Measurements from ENCODE around the gene ABL2. TPM values are rescaled to one million over a fixed set of nuclear protein-coding genes. Genes with fewer than 3 reads are reported as not detected.
"Not testable (repeated sequence)": the region's sequence is repeated elsewhere in the genome, so short reads cannot be mapped to it uniquely, and the experiment has no call there.

The ABL2 gene
- polyA plus RNA-seq (2013, experiment 1 of 2): 4.7 TPM
- polyA plus RNA-seq (2013, experiment 2 of 2): 4.5 TPM

DNA sequence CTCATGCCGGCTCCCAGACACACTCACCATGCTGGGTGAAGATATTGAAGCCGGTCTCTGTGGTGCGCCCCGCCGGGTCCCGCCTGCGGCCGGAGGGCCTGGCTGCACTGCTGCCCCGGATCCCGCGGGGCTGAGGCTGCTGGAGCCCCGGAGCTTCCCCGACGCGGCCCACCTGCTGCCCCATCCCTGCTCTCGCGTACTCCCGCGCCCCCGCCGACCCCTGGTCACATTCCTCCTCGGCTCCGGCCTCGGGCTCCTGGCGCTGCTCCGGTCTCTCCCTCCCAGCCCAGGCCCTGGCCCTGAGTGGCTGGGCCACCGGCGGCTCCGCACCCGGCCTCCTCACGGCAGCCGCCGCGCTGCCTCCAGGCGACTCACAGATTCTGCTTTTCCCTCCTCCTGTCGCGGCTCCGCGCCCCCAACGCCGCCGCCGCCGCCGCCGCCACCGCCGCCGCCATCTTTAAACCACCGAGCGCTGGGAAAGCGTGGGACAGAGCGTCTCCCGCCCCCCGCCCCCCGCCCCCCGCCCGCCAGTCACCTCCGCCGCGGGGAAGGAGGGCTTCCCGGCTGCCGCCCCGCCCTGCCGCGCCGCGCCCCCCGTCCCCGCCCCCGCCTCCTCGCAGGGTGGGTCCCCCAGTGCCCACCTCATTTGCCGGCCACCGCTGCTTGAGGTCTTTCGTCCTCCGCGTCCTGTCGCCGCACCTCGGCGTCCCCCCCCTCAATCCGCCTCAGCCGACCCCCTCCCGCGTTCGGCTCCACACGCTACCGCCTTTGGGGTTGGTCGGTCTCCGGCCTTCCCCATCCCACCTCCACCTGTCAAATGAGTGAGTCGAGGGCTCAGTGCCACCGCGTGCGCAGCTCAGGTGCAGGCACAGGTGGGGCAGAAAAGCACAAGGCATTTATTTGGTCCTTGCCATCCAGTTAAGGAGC lies at the start of gene ABL2:
Gene ABL2, minus strand, starts transcription at position 464 of the 927 bp plus-strand sequence. Its CDS starts 280 bp downstream, at position 184.
- Histone ChIP-seq H3K27me3 (ENCODE audit: insufficient read depth, low read length, poor library complexity) (no peaks in the 10 kb centered on the region), H3K56ac (ENCODE audit: low read length) (peak within 1 kb of the TSS; percentile 94), H2BK15ac (replicated peaks; ENCODE audit: low read depth) (no peak within 1 kb of the TSS), H3K9ac (ENCODE audit: low read length) (peak within 1 kb of the TSS; percentile 90), H4K5ac (ENCODE audit: low read length) (no peak within 1 kb of the TSS), H3K27ac (ENCODE audit: low read depth, low read length) (peak within 1 kb of the TSS; percentile 93), H3K4ac (ENCODE audit: low read depth, low read length) (peak within 1 kb of the TSS; percentile 82), H2AK5ac (ENCODE audit: low read length) (no peak within 1 kb of the TSS), H3K4me1 (ENCODE audit: control insufficient read depth, low read depth, low read length) (peaks cover 4% of the 10 kb centered on the region), H2BK120ac (ENCODE audit: low read depth, low read length) (no peak within 1 kb of the TSS), H3K4me3 (ENCODE audit: low read length) (peak within 1 kb of the TSS; percentile 82), H4K8ac (ENCODE audit: low read depth, low read length) (peak within 1 kb of the TSS; percentile 89), H3K23ac (ENCODE audit: low read length) (no peak within 1 kb of the TSS), H3K79me2 (ENCODE audit: control insufficient read depth, insufficient read depth, low read length) (peaks cover 31% of the 10 kb centered on the region), H2BK5ac (ENCODE audit: low read length) (no peak within 1 kb of the TSS), H3K18ac (ENCODE audit: low read length) (peak within 1 kb of the TSS; percentile 94), H3K36me3 (ENCODE audit: control insufficient read depth, insufficient read depth, low read length) (no peaks in the 10 kb centered on the region), H3K4me2 (ENCODE audit: low read length) (peak within 1 kb of the TSS; percentile 55), H3K79me1 (ENCODE audit: low read length) (peaks cover 8% of the 10 kb centered on the region)
- DNase-seq: peak; percentile 67
- no CpG with 5 or more reads among the region's 94 CpGs for WGBS (ENCODE audit: extremely low coverage, insufficient coverage, low lambda C conversion rate)

DNA sequence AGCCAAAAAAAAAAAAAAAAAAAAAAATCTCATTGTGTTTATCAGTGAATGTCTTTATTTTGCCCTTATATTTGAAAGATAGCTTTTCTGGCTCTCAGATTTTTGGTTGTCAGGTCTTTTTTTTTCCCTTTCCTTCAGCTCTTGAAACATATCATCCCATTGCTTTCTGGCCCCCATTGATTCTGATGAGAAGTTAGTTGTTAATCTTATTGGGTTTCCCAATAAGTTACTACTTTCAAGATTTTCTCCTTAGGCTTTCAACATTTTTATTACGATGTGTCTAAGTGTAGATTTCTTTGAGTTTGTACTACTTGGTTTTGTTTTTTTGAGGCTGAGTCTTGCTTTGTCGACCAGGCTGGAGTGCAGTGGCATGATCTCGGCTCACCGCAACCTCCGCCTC lies 49.4 kb upstream of the ABL2 start:
- H3K9ac ChIP-seq (ENCODE audit: low read length): no peak overlapping the region
- H2AK5ac ChIP-seq (ENCODE audit: low read length): no peak overlapping the region

DNA sequence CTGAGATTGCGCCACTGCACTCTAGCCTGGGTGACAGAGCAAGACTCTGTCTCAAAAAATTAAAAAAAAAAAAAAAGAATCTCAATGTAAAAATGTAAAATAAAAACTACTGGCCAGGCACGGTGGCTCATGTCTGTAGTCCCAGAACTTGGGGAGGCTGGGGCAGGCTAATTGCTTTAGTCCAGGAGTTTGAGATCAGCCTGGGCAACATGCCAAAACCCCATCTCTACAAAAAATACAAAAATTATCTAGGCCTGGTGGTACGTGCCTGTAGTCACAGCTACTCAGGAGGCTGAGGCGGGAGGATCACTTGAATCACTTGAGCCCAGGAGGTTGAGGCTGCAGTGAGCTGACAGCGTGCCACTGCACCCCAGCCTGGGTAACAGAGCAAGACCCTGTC lies 44.9 kb upstream of the ABL2 start:
- not testable (repeated sequence) for H2BK5ac ChIP-seq (ENCODE audit: low read length); H2BK120ac ChIP-seq (ENCODE audit: low read depth, low read length); H3K79me2 ChIP-seq (ENCODE audit: control insufficient read depth, insufficient read depth, low read length); H3K18ac ChIP-seq (ENCODE audit: low read length); H4K5ac ChIP-seq (ENCODE audit: low read length); H2AK5ac ChIP-seq (ENCODE audit: low read length); H3K79me1 ChIP-seq (ENCODE audit: low read length); H3K36me3 ChIP-seq (ENCODE audit: control insufficient read depth, insufficient read depth, low read length); DNase-seq; H3K27me3 ChIP-seq (ENCODE audit: insufficient read depth, low read length, poor library complexity); H3K4me1 ChIP-seq (ENCODE audit: control insufficient read depth, low read depth, low read length); H3K9ac ChIP-seq (ENCODE audit: low read length); H3K4me2 ChIP-seq (ENCODE audit: low read length); H4K8ac ChIP-seq (ENCODE audit: low read depth, low read length); H2BK15ac ChIP-seq (replicated peaks; ENCODE audit: low read depth); H3K56ac ChIP-seq (ENCODE audit: low read length); H3K27ac ChIP-seq (ENCODE audit: low read depth, low read length); H3K4ac ChIP-seq (ENCODE audit: low read depth, low read length); H3K23ac ChIP-seq (ENCODE audit: low read length); H3K4me3 ChIP-seq (ENCODE audit: low read length)
- no CpG with 5 or more reads among the region's 5 CpGs for WGBS (ENCODE audit: extremely low coverage, insufficient coverage, low lambda C conversion rate)

More for the DNA sequence above, 49.4 kb upstream of the ABL2 start:
- Histone ChIP-seq H3K18ac (ENCODE audit: low read length) (no peak overlapping the region), H3K27me3 (ENCODE audit: insufficient read depth, low read length, poor library complexity) (no peaks in the 10 kb centered on the region), H3K4me1 (ENCODE audit: control insufficient read depth, low read depth, low read length) (no peaks in the 10 kb centered on the region), H3K4me3 (ENCODE audit: low read length) (no peak overlapping the region), H3K27ac (ENCODE audit: low read depth, low read length) (no peak overlapping the region), H3K79me1 (ENCODE audit: low read length) (no peaks in the 10 kb centered on the region), H2BK120ac (ENCODE audit: low read depth, low read length) (no peak overlapping the region), H2BK15ac (replicated peaks; ENCODE audit: low read depth) (no peak overlapping the region), H2BK5ac (ENCODE audit: low read length) (no peak overlapping the region), H3K36me3 (ENCODE audit: control insufficient read depth, insufficient read depth, low read length) (no peaks in the 10 kb centered on the region), H3K4ac (ENCODE audit: low read depth, low read length) (no peak overlapping the region), H3K23ac (ENCODE audit: low read length) (no peak overlapping the region), H3K79me2 (ENCODE audit: control insufficient read depth, insufficient read depth, low read length) (no peaks in the 10 kb centered on the region), H4K8ac (ENCODE audit: low read depth, low read length) (no peak overlapping the region), H3K4me2 (ENCODE audit: low read length) (no peak overlapping the region), H3K56ac (ENCODE audit: low read length) (no peak overlapping the region), H4K5ac (ENCODE audit: low read length) (no peak overlapping the region)
- WGBS (ENCODE audit: extremely low coverage, insufficient coverage, low lambda C conversion rate): no CpG with 5 or more reads among the region's 5 CpGs
- no peak for DNase-seq

DNA sequence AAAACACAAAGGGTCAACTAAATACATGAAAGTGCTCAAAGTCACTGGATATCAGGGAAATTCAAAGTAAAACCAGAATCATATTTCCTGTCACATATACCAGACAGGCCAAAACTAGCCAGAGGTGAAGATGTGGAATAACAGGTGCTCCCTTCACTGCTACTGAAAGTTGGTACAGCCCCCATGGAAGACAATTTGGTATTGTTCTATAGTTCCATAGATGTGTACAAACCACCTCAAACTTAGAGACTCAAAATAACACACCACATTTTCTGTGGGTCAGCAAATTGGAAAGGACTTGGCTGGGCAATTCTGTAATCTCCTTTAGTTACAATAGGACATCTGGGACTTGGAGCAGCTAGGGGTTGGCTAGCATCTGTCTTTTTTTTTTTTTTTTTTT lies 39.6 kb upstream of the ABL2 start:
- Histone ChIP-seq H3K36me3 (ENCODE audit: control insufficient read depth, insufficient read depth, low read length) (no peaks in the 10 kb centered on the region), H2AK5ac (ENCODE audit: low read length) (no peak overlapping the region), H3K79me2 (ENCODE audit: control insufficient read depth, insufficient read depth, low read length) (no peaks in the 10 kb centered on the region), H3K4me2 (ENCODE audit: low read length) (no peak overlapping the region), H3K79me1 (ENCODE audit: low read length) (no peaks in the 10 kb centered on the region), H4K8ac (ENCODE audit: low read depth, low read length) (no peak overlapping the region), H3K23ac (ENCODE audit: low read length) (no peak overlapping the region), H4K5ac (ENCODE audit: low read length) (no peak overlapping the region), H3K56ac (ENCODE audit: low read length) (no peak overlapping the region), H3K4me3 (ENCODE audit: low read length) (no peak overlapping the region), H2BK5ac (ENCODE audit: low read length) (no peak overlapping the region), H3K4ac (ENCODE audit: low read depth, low read length) (no peak overlapping the region), H2BK15ac (replicated peaks; ENCODE audit: low read depth) (no peak overlapping the region), H3K27ac (ENCODE audit: low read depth, low read length) (no peak overlapping the region), H3K27me3 (ENCODE audit: insufficient read depth, low read length, poor library complexity) (no peaks in the 10 kb centered on the region), H3K4me1 (ENCODE audit: control insufficient read depth, low read depth, low read length) (no peaks in the 10 kb centered on the region), H3K18ac (ENCODE audit: low read length) (no peak overlapping the region), H3K9ac (ENCODE audit: low read length) (no peak overlapping the region), H2BK120ac (ENCODE audit: low read depth, low read length) (no peak overlapping the region)
- no peak for DNase-seq

DNA sequence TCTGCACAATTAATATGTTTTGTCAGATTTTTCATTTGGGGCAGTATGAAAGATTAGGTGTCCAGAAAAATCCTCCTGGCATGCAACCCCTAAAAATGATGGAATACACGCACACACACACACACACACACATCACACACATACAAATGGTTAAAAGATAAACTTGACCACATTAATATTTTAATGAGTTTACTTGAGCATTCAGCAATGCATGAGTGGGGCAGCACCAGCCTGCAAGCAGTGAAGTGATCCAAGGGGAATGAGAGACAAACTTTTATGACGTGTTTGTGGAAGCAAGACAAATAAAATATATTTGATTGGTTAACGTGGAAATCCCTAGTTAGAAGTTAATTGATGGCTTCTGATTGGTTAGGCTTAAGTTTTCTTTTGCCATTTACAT lies 35.0 kb upstream of the ABL2 start:
- Histone ChIP-seq H3K27ac (ENCODE audit: low read depth, low read length) (no peak overlapping the region), H2BK15ac (replicated peaks; ENCODE audit: low read depth) (no peak overlapping the region), H4K8ac (ENCODE audit: low read depth, low read length) (no peak overlapping the region), H3K23ac (ENCODE audit: low read length) (no peak overlapping the region), H3K79me1 (ENCODE audit: low read length) (no peaks in the 10 kb centered on the region), H3K79me2 (ENCODE audit: control insufficient read depth, insufficient read depth, low read length) (no peaks in the 10 kb centered on the region), H3K27me3 (ENCODE audit: insufficient read depth, low read length, poor library complexity) (no peaks in the 10 kb centered on the region), H3K4ac (ENCODE audit: low read depth, low read length) (no peak overlapping the region), H3K56ac (ENCODE audit: low read length) (no peak overlapping the region), H3K18ac (ENCODE audit: low read length) (no peak overlapping the region), H3K36me3 (ENCODE audit: control insufficient read depth, insufficient read depth, low read length) (no peaks in the 10 kb centered on the region), H2BK120ac (ENCODE audit: low read depth, low read length) (no peak overlapping the region), H3K4me1 (ENCODE audit: control insufficient read depth, low read depth, low read length) (no peaks in the 10 kb centered on the region), H3K4me3 (ENCODE audit: low read length) (no peak overlapping the region), H2AK5ac (ENCODE audit: low read length) (no peak overlapping the region), H4K5ac (ENCODE audit: low read length) (no peak overlapping the region), H3K9ac (ENCODE audit: low read length) (no peak overlapping the region), H3K4me2 (ENCODE audit: low read length) (no peak overlapping the region), H2BK5ac (ENCODE audit: low read length) (no peak overlapping the region)
- DNase-seq: no peak
- WGBS (ENCODE audit: extremely low coverage, insufficient coverage, low lambda C conversion rate): no CpG with 5 or more reads among the region's 3 CpGs

DNA sequence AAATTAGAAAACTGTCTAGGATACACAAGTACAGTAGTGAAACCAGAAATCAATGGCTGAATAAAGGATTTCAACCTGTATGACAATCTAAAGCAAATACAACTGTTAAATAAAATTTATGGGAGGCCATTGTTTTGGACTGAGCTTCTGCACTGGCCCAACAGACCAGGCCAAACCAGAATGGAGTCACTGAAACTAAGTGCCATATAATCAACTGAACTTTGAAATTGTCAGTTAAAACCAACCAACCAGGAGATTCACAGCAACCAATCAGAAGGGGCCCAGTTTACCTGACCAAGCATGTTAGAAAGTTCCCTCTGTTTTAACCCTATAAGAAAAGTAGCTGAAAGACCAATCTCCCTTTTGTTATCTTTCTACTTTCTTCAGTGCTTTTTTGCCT lies 33.6 kb upstream of the ABL2 start:
- H2BK5ac ChIP-seq (ENCODE audit: low read length): no peak overlapping the region
- H3K4me3 ChIP-seq (ENCODE audit: low read length): no peak overlapping the region
- no peaks in the 10 kb centered on the region for H3K36me3 ChIP-seq (ENCODE audit: control insufficient read depth, insufficient read depth, low read length)
- no peaks in the 10 kb centered on the region for H3K27me3 ChIP-seq (ENCODE audit: insufficient read depth, low read length, poor library complexity)
- H3K18ac ChIP-seq (ENCODE audit: low read length): no peak overlapping the region
- no peak overlapping the region for H2AK5ac ChIP-seq (ENCODE audit: low read length)
- H3K4me1 ChIP-seq (ENCODE audit: control insufficient read depth, low read depth, low read length): no peaks in the 10 kb centered on the region
- H3K79me2 ChIP-seq (ENCODE audit: control insufficient read depth, insufficient read depth, low read length): no peaks in the 10 kb centered on the region
- no peak overlapping the region for H3K4ac ChIP-seq (ENCODE audit: low read depth, low read length)
- H2BK120ac ChIP-seq (ENCODE audit: low read depth, low read length): no peak overlapping the region
- no peak overlapping the region for H4K5ac ChIP-seq (ENCODE audit: low read length)
- no peak overlapping the region for H3K4me2 ChIP-seq (ENCODE audit: low read length)
- H2BK15ac ChIP-seq (replicated peaks; ENCODE audit: low read depth): no peak overlapping the region
- no peak overlapping the region for H3K56ac ChIP-seq (ENCODE audit: low read length)
- H3K9ac ChIP-seq (ENCODE audit: low read length): no peak overlapping the region
- H4K8ac ChIP-seq (ENCODE audit: low read depth, low read length): no peak overlapping the region
- H3K27ac ChIP-seq (ENCODE audit: low read depth, low read length): no peak overlapping the region
- no peak overlapping the region for H3K23ac ChIP-seq (ENCODE audit: low read length)
- DNase-seq: no peak
- H3K79me1 ChIP-seq (ENCODE audit: low read length): no peaks in the 10 kb centered on the region
